Amniotic epithelial cell (primary cell): Measurements from ENCODE around the gene KIF7.
"Not testable (repeated sequence)": the region's sequence is repeated elsewhere in the genome, so short reads cannot be mapped to it uniquely, and the experiment has no call there.

Experiments used
- DNase-seq: peaks from one replicate; pipeline ENCODE4 v3.0.0-alpha.2; 2010; ENCODE audit warnings: low read depth

KIF7 gene

GRCh38 chr15:89621547-89621946, 33.7 kb downstream of the KIF7 start:
- no peak for DNase-seq

DNA sequence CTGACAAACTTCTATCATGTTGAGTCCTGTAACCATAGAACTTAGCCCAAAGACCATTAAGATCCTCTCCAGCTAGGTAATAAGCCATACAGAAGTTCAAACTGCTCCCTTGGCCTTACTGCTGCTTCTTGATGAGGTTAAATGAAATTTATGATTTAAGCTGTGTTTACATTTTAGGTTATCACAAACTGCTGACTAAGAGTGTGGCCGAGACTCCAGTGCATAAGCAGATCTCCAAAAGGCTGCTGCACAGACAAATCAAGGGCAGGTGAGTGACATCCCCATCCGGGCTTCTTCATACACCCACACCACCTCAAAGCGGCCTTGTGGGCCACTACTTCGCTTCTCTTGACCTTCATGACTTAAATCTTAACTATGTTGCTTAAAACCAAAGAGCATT, 39.0 kb downstream of the KIF7 start:
- no peak for DNase-seq

DNA sequence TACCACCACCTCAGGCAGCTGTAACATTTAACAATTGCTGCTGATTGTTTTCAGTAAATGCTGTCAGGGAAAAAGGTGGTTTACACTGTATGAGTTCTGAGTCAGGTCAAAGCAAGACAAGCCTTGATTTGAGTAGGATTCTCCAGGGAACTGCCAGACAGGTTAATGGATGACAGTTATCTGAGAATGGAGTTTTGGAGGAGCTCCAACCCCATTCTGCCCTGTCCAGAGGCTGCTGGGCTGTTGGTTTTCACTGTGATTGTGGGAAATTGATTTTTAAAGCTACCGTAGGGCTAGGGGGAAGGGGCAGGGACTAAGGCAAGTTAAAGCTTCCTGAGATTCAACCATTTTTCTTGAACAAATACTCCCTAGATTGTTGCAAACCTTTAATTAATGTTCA, 40.1 kb downstream of the KIF7 start:
- DNase-seq, result peak; percentile 37

DNA sequence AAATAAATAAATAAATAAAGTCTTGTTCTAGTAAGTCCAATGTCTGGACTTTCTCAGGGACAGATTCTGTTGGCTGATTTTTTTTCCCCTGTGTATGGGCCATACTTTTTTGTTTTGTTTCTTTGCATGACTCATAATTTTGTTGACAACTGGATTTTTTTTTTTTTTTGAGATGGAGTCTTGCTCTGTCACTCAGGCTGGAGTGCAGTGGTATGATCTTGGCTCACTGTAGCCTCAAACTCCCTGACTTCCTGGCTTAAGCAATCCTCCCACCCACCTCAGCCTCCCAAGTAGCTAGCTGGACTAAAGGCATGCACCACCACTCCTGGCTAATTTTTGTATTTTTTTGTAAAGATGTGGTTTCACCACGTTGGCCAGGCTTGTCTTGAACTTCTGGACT, 41.1 kb downstream of the KIF7 start:
- DNase-seq, result peak; percentile 34

- DNase-seq, result no peak
These were observed 42.2 kb downstream of the KIF7 start for GRCh38 chr15:89613031-89613430.

DNA sequence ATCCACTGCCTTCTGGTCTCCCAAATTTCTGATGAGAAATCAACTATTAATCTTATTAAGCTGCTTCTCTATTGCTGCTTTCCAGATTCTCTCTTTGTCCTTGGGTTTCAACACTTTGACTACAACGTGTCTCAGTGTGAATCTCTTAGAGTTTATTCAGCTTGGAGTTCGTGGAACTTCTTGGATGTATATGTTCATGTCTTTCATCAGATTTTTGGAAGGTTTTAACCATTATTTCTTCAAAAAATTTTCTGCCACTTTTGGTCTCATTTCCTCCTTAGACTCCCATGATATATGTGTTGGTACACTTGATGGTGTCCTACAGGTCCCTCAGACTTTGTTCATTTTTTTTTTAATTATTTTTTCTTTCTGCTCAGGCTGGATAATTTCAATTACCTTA, 44.0 kb downstream of the KIF7 start:
- DNase-seq, result no peak

DNA sequence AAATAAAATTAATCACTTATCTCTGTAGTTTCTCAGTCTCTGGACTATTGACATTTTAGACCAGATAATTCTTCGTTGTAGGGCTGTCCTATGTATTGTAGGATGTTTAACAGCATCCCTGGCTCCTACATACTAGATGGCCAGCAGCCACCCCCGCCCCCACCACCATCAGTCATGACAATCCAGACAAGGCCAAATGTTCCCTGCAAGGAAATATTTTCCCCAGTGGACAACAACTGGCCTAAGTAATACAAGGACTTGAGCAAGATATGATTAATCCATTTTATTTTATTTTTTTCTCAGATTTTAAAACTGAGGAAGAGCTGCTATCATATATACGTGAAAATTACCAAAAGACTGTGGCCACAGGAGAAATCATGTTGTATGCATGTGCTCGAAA, 56.2 kb downstream of the KIF7 start:
- DNase-seq, result peak; percentile 72

GRCh38 chr15:89593018-89593417, 62.2 kb downstream of the KIF7 start:
- DNase-seq, result no peak

- peak; percentile 34 for DNase-seq
These were observed 63.4 kb downstream of the KIF7 start for GRCh38 chr15:89591834-89592233.

DNA sequence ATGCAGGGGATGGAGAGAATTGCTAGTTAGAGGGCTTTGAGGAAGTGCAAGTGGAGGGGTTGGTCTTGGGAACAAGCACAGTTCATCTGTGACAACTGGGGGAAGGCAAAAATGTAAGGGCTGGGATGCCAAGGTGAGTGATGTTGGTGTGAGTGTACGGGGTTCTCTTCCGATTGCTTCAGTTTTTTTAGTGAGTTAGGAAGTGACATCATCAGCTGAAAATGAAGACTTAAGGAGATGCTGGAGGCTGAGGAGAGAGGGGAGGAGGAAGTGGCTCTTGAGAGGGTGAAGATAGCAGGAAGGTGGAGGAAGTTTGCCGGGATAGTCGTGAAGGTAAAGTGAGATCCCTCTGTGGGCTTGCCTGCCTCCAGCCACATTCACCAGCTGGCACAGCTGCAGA, 67.3 kb downstream of the KIF7 start:
- DNase-seq, result peak; percentile 63

DNA sequence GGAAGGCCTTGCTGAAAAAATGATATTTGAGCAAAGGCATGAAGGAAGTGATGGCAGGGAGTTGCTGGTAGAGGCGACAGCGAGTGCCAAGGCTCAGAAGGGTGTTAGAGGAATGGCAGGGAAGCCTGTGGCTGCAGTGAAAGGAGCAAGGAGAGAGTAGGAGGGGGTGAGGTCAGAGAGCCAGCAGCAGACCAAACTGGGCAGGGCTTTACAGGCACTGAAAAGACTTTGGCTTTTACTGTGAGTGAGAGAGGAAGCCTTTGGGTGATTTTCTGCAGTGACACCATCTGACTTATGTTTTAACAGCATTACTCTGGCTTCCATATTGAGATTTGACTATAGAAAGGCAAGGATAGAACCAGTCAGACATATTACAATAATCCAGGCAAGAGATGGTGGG, 68.6 kb downstream of the KIF7 start:
- DNase-seq, result no peak

DNA sequence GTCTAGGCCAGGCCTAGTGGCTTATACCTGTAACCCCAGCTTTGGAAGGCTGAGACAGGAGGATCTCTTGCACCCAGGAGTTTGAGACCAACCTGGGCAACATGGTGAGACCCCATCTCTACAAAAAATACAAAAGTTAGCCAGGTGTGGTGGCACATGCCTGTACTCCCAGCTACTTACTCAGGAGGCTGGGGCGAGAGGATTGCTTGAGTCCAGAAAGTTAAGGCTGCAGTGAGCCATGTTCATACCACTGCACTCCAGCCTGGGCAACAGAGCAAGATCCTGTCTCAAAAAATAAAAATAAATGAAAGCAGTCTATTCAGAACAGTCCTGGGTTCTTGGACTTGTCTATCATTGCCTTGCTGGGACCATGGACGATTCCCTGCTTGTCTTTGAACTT, 74.5 kb downstream of the KIF7 start:
- not testable (repeated sequence) for DNase-seq

- DNase-seq, result no peak
These were observed 77.1 kb downstream of the KIF7 start for GRCh38 chr15:89578146-89578545.
